Neural cell (in vitro differentiated cells): Measurements from ENCODE around the gene DNAH5. TPM values are rescaled to one million over a fixed set of nuclear protein-coding genes. Genes with fewer than 3 reads are reported as not detected.

ENCODE experiments used
- H2AFZ ChIP-seq: fragments of 200-600, 300-800 bp; sonication (generic), shearing (Covaris generic); 2 replicates; pipeline ENCODE4 v1.6.0; 2014; ENCODE audit warnings: low read depth, mild to moderate bottlenecking, antibody characterized with exemption, low read length, moderate library complexity
- H3F3A ChIP-seq: fragments of 200-600 bp; shearing (Covaris generic); 2 replicates; pipeline ENCODE4 v1.6.1; 2016; ENCODE audit warnings: mild to moderate bottlenecking, moderate library complexity, mixed read lengths, antibody characterized with exemption, low read length; ENCODE audit not compliant: insufficient read depth, poor library complexity, severe bottlenecking
- H3K27ac ChIP-seq: fragments of 200-600, 300-800 bp; sonication (generic), shearing (Covaris generic); 2 replicates; pipeline ENCODE4 v1.5.1; 2014; ENCODE audit warnings: mild to moderate bottlenecking, low read length, moderate library complexity
- H3K27me3 ChIP-seq: fragments of 300-800, 200-600 bp; sonication (generic), shearing (Covaris generic); 2 replicates; pipeline ENCODE4 v1.6.0; 2014; ENCODE audit warnings: mild to moderate bottlenecking, low read depth, low read length, moderate library complexity; ENCODE audit not compliant: insufficient read depth
- H3K36me3 ChIP-seq: fragments of 300-800, 200-600 bp; sonication (generic), shearing (Covaris generic); 2 replicates; pipeline ENCODE4 v1.5.1; 2014; ENCODE audit warnings: mild to moderate bottlenecking, antibody characterized with exemption, low read length, moderate library complexity; ENCODE audit not compliant: insufficient read depth
- H3K4me2 ChIP-seq: fragments of 300-800, 200-600 bp; sonication (generic), shearing (Covaris generic); 2 replicates; pipeline ENCODE4 v1.6.0; 2014; ENCODE audit warnings: mild to moderate bottlenecking, low read length
- H3K4me3 ChIP-seq: fragments of 300-800, 200-600 bp; sonication (generic), shearing (Covaris generic); 2 replicates; pipeline ENCODE4 v1.5.1; 2014; ENCODE audit warnings: mild to moderate bottlenecking, low read length, moderate library complexity
- H3K79me2 ChIP-seq: fragments of 200-600 bp; shearing (Covaris generic); replicated peaks from 2 replicates; pipeline ENCODE4 v1.6.0; 2014; ENCODE audit warnings: mild to moderate bottlenecking, low read length, moderate library complexity; ENCODE audit not compliant: insufficient read depth
- H3K9ac ChIP-seq: fragments of 300-800, 200-600 bp; sonication (generic), shearing (Covaris generic); 2 replicates; pipeline ENCODE4 v1.6.1; 2016; ENCODE audit warnings: mild to moderate bottlenecking, low read length, mixed read lengths
- H3K9me2 ChIP-seq: fragments of 200-600 bp; shearing (Covaris generic); 2 replicates; pipeline ENCODE4 v1.6.1; 2016; ENCODE audit warnings: mild to moderate bottlenecking, low read length, mixed read lengths; ENCODE audit not compliant: insufficient read depth
- H3K9me3 ChIP-seq: fragments of 200-600, 300-800 bp; sonication (generic), shearing (Covaris generic); 2 replicates; pipeline ENCODE4 v1.6.1; 2016; ENCODE audit warnings: mild to moderate bottlenecking, mixed run types, low read length, moderate library complexity, mixed read lengths
- H4K20me1 ChIP-seq: fragments of 200-600 bp; shearing (Covaris generic); 2 replicates; pipeline ENCODE4 v1.6.1; 2016; ENCODE audit warnings: mild to moderate bottlenecking, mixed run types; ENCODE audit not compliant: insufficient read depth
- CTCF ChIP-seq: fragments of 450-650 bp; IDR thresholded peaks from 2 replicates; pipeline ENCODE4 v1.5.1; 2014; ENCODE audit warnings: antibody characterized with exemption, mild to moderate bottlenecking, moderate library complexity; ENCODE audit not compliant: poor library complexity, severe bottlenecking
- EP300 ChIP-seq: fragments of 450-650 bp; conservative IDR thresholded peaks from 2 replicates; pipeline ENCODE4 v1.6.1; 2014; ENCODE audit warnings: antibody characterized with exemption, mild to moderate bottlenecking, moderate library complexity; ENCODE audit not compliant: poor library complexity, severe bottlenecking
- EZH2 ChIP-seq: fragments of 200-600, 300-800 bp; shearing (Covaris generic), sonication (generic); IDR thresholded peaks from 2 replicates; pipeline ENCODE4 v1.6.1; 2014; ENCODE audit warnings: antibody characterized with exemption, low read length, borderline replicate concordance, mild to moderate bottlenecking; ENCODE audit not compliant: insufficient read depth, poor library complexity, severe bottlenecking
- MXI1 ChIP-seq: fragments of 450-650 bp; conservative IDR thresholded peaks from 2 replicates; pipeline ENCODE4 v1.6.1; 2014; ENCODE audit warnings: antibody characterized with exemption, mild to moderate bottlenecking; ENCODE audit not compliant: poor library complexity, severe bottlenecking
- POLR2AphosphoS5 ChIP-seq: IDR thresholded peaks from 2 replicates; pipeline ENCODE4 v1.6.1; 2012
- RAD21 ChIP-seq: fragments of 450-650 bp; conservative IDR thresholded peaks from 2 replicates; pipeline ENCODE4 v1.6.1; 2014; ENCODE audit warnings: antibody characterized with exemption, mild to moderate bottlenecking, moderate library complexity
- REST ChIP-seq: IDR thresholded peaks from 2 replicates; pipeline ENCODE4 v1.6.1; 2012; ENCODE audit warnings: borderline replicate concordance
- SMC3 ChIP-seq: fragments of 450-650 bp; conservative IDR thresholded peaks from 2 replicates; pipeline ENCODE4 v1.6.1; 2014; ENCODE audit warnings: antibody characterized with exemption, mild to moderate bottlenecking, moderate library complexity; ENCODE audit not compliant: poor library complexity
- TAF1 ChIP-seq: IDR thresholded peaks from 2 replicates; pipeline ENCODE4 v1.6.1; 2012; ENCODE audit warnings: low read depth
- polyA plus RNA-seq: library from polyadenylated mRNA; depleted of rRNA; stranded (reverse); fragments of >200 nt; gene quantifications from 2 replicates; pipeline ENCODE4 v1.2.3, GENCODE V29; 2014

Gene DNAH5
- polyA plus RNA-seq, 1 donor from 2014 or later: 12.8 TPM

- Histone ChIP-seq H2AFZ (no peak overlapping the region), H3K27me3 (no peaks in the 10 kb centered on the region), H3F3A (no peaks in the 10 kb centered on the region), H3K9me3 (no peaks in the 10 kb centered on the region), H4K20me1 (no peaks in the 10 kb centered on the region), H3K9ac (no peak overlapping the region), H3K4me2 (no peak overlapping the region), H3K9me2 (no peaks in the 10 kb centered on the region), H3K27ac (no peak overlapping the region), H3K36me3 (no peaks in the 10 kb centered on the region), H3K79me2 (no peaks in the 10 kb centered on the region), H3K4me3 (no peak overlapping the region)
- TF ChIP-seq REST (no peak), TAF1 (no peak), RAD21 (no peak), SMC3 (no peak), CTCF (no peak), MXI1 (no peak), EP300 (no peak), EZH2 (no peak), POLR2AphosphoS5 (no peak)
Observed at GRCh38 chr5:13745508-13745907, 199.0 kb downstream of the DNAH5 start.

GRCh38 chr5:13740471-13740870 is 204.0 kb downstream of the DNAH5 start:
- H3K27me3 ChIP-seq: no peaks in the 10 kb centered on the region
- no peak overlapping the region for H3K4me3 ChIP-seq
- no peak for TF ChIP-seq EZH2
- TF ChIP-seq POLR2AphosphoS5: no peak
- no peak overlapping the region for H3K9ac ChIP-seq
- no peaks in the 10 kb centered on the region for H4K20me1 ChIP-seq
- no peaks in the 10 kb centered on the region for H3K79me2 ChIP-seq
- no peaks in the 10 kb centered on the region for H3K9me3 ChIP-seq
- no peak overlapping the region for H3K27ac ChIP-seq
- no peak overlapping the region for H2AFZ ChIP-seq
- no peaks in the 10 kb centered on the region for H3F3A ChIP-seq
- H3K9me2 ChIP-seq: no peaks in the 10 kb centered on the region
- no peaks in the 10 kb centered on the region for H3K36me3 ChIP-seq
- no peak overlapping the region for H3K4me2 ChIP-seq

GRCh38 chr5:13739479-13739878 is 205.0 kb downstream of the DNAH5 start:
- no peak overlapping the region for H2AFZ ChIP-seq
- H3K27ac ChIP-seq: no peak overlapping the region
- no peak overlapping the region for H3K4me3 ChIP-seq
- no peak overlapping the region for H3K4me2 ChIP-seq
- H3K79me2 ChIP-seq: no peaks in the 10 kb centered on the region
- H3K36me3 ChIP-seq: no peaks in the 10 kb centered on the region
- H3K9ac ChIP-seq: no peak overlapping the region
- no peaks in the 10 kb centered on the region for H3F3A ChIP-seq
- no peaks in the 10 kb centered on the region for H3K9me3 ChIP-seq
- H3K27me3 ChIP-seq: no peaks in the 10 kb centered on the region
- TF ChIP-seq EZH2: no peak
- no peak for TF ChIP-seq EP300
- no peak for TF ChIP-seq REST
- no peak for TF ChIP-seq RAD21
- no peak for TF ChIP-seq TAF1
- no peak for TF ChIP-seq CTCF
- no peak for TF ChIP-seq MXI1
- no peak for TF ChIP-seq SMC3
- no peak for TF ChIP-seq POLR2AphosphoS5
- H4K20me1 ChIP-seq: no peaks in the 10 kb centered on the region
- no peaks in the 10 kb centered on the region for H3K9me2 ChIP-seq
